Cardiac fibroblast (primary cell): ENCODE measurements around the gene RBM4B.

Experiments
- DNase-seq, 2 donors: peaks; one replicate each; pipeline versions ENCODE4 v3.0.0 to v3.0.0-alpha.2; 2010; ENCODE audit warnings: low read depth in 2 of 2
- H3K4me3 ChIP-seq, 2 donors: replicated peaks in 1 of 2; 1 replicate in 1 of 2; 2 replicates in 1 of 2; pipeline ENCODE4 v1.5.1; 2011; ENCODE audit warnings: low read depth in 2 of 2, low read length in 2 of 2, mild to moderate bottlenecking in 2 of 2, moderate library complexity in 1 of 2
- TF ChIP-seq, protein P1 (sequence below): IDR thresholded peaks from one replicate; pipeline ENCODE4 v1.5.1; 2011; ENCODE audit warnings: low read depth, mild to moderate bottlenecking, low read length, inconsistent platforms

Gene RBM4B

DNA sequence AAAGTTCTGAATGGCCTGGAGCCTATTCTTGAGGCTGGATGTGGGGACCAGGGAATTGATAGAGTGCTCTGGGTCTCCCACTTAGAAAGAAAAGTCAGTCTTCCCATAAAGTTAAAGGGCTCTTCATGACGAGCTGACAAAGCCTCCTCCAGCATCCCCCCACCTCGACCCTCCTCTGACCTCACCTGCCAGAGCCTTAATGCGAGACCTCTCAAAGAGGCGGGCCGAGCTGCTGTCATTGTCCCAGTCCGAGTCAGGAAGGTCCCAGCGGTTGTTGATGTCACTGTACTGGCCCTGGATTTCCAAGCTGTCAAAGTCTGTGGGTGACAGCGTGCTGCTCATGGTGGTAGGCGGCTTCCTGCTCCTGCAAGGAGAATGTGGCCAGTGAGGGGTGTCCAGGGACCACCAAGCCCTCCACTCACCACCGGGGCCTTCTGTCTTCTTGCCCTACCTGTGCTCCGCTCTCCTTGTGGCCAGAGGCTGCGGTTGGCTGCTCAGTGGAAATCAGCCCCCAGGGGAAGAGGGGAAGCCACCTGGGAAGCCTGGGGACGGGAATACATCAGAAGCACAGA lies 43.3 kb upstream of the RBM4B start:
- no peak overlapping the region for H3K4me3 ChIP-seq
- TF ChIP-seq, protein P1, sequence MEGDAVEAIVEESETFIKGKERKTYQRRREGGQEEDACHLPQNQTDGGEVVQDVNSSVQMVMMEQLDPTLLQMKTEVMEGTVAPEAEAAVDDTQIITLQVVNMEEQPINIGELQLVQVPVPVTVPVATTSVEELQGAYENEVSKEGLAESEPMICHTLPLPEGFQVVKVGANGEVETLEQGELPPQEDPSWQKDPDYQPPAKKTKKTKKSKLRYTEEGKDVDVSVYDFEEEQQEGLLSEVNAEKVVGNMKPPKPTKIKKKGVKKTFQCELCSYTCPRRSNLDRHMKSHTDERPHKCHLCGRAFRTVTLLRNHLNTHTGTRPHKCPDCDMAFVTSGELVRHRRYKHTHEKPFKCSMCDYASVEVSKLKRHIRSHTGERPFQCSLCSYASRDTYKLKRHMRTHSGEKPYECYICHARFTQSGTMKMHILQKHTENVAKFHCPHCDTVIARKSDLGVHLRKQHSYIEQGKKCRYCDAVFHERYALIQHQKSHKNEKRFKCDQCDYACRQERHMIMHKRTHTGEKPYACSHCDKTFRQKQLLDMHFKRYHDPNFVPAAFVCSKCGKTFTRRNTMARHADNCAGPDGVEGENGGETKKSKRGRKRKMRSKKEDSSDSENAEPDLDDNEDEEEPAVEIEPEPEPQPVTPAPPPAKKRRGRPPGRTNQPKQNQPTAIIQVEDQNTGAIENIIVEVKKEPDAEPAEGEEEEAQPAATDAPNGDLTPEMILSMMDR: no peak
- no peak for DNase-seq

DNA sequence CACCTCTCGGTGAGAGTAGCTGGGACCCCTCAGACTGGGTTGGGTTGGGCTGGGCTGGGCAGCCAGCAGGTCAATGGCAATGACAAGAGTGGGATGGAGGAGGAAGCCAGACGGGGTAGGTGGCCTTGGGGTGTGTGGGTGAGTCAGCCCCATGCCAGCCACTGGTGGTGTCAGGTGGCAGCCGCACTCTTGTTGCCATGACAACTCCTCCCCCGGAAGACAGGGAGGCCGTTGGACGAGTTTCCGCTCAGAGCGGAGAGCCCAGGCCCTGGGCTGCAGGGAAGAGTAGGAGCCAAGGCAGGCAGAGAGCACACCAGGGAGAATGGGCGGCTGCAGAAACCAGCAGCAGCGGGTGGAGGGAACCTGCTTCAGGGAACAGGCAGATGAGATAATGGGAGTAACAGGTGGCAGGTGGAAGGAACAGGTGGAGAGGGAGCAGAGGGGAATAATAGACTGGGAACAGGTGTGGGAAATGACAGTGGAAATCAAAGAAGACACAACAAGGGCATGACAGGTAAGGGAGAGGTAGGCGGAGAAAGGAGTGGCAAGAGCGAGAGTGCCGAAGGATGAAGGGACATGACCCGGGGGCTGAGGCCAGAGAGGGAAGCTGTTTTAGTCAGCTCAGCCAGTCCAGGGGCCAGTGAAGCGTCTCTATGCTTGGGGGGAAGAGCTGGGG lies 42.7 kb upstream of the RBM4B start:
- peak in 1 of 2 donors; percentile 17 for DNase-seq
- TF ChIP-seq, protein P1: no peak
- no peak overlapping the region for H3K4me3 ChIP-seq

DNA sequence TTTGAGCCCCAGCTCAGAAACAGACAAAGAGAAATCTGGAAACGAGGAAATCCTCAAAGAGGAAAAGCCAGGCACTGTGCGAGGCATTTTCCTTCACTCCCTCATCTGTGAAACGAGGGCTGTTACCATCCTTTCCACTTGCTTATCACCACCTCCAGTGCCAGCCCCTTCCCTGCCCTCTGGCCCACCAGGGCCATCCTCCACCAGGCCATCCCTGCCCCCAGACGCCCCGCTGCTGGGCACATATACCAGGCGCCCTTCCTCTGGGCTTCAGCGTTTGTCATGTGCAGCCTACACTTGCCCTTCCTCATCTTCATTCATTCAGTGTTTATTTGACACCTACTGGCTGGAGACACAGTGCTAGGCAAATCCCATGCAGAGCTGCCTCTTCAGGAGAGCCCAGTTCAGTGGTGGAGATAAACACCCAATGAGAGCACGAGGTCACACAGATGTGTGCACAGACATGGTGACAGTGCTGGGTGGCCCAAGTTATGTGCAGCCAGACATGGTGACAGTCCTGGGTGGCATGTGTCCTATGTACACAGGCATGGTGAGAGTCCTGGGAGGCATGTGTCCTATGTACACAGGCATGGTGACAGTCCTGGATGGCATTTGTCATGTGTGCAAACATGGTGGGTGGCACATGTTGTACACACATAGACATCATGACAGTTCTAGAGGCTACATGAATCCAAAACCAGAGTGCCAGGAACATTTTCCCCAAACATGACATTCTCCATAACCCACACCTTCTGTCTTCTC lies 41.6 kb upstream of the RBM4B start:
- DNase-seq: no peak
- TF ChIP-seq, protein P1: no peak
- no peak overlapping the region for H3K4me3 ChIP-seq

DNA sequence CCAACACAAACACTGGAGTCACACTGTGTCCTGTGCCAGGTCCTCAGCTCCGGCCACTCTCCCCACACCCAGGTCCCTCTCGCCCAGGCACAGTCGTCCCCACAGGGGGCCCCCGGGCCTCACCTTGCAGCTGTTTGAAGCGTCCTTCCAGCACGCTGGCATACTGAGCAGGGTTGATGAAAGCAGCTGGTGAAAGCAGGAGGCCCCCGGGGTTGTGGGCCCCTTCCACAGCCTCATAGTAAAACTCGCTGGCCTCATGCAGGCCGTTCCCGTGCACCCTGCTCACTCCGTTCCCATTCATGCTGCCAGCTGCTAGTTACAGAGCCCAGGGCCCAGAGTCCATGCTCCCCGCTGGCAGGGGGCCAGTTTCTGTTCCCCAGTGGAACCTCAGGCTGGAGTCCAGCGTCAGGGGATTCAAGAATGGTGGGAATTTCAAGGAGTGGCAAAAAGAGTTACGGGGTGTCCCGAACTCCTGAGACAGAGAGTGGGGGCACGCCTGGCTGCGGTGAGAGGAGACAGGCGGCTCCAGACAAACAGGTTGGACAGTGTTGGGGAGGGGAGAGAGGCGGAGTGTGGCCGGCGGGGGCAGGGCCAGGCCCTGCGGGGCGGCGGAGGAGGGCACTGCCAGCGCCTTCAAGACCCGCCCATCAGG lies 40.8 kb upstream of the RBM4B start:
- no peak for DNase-seq
- H3K4me3 ChIP-seq: no peak overlapping the region
- TF ChIP-seq, protein P1: peak; percentile 31

DNA sequence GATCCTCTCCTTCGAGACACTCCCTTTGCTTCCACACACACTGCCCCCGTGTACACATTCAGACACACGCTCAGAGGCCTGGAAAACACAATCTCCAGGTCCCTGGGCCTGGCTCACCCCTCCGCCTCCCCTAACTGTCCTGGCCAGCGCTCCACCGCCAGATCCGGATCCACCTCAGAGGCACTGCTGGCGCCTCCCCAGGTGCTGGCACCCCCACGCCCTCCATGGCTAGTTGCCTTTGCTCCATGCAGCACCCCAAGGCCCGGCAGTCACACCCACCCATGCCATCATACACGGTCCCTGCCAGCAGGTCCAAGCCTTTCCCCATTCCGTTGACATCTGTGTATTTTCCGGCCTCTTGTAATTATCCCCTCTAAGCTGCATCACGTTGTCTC lies 40.2 kb upstream of the RBM4B start:
- no peak for DNase-seq
- TF ChIP-seq, protein P1: no peak
- no peak overlapping the region for H3K4me3 ChIP-seq

DNA sequence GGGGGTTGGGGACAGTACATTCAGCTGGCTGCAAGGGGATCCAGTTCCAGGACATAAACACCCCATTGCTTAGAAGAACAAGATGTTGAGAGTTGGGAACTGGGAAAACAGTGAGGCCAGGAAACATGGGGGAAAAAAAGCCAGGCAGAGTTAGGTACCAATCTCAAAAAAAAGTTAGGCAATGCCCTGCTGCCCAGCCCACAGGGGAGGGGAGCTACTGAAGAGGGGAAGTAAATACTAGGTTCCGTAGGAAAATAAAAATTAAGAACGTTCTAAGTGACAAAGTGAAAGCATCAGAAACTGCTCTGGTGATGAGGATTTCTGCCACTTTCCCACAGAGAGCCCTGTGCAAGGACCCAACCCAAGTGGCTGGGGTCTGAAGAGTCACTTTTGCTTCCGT lies 39.3 kb upstream of the RBM4B start:
- no peak overlapping the region for H3K4me3 ChIP-seq
- no peak for DNase-seq
- TF ChIP-seq, protein P1: no peak
